ENCODE data around the gene TPM1.

The TPM1 gene

GRCh38 chr15:63057468-63058345 lies 15.2 kb downstream of the TPM1 start:
- no peak for ATAC-seq

- ATAC-seq: no peak
Measured at GRCh38 chr15:63059075-63059474, 16.5 kb downstream of the TPM1 start.

GRCh38 chr15:63059573-63060216 lies 17.1 kb downstream of the TPM1 start:
- no peak for ATAC-seq

- no peak for ATAC-seq
Measured at GRCh38 chr15:63060699-63061098, 18.2 kb downstream of the TPM1 start.

GRCh38 chr15:63061975-63062374 lies 19.4 kb downstream of the TPM1 start:
- ATAC-seq: no peak

- no peak for ATAC-seq
Measured at GRCh38 chr15:63063164-63063756, 20.7 kb downstream of the TPM1 start.

- no peak for ATAC-seq
Measured at GRCh38 chr15:63063877-63064409, 21.4 kb downstream of the TPM1 start.

- no peak for ATAC-seq
Measured at GRCh38 chr15:63065262-63066221, 23.0 kb downstream of the TPM1 start.

GRCh38 chr15:63066272-63066671 lies 23.7 kb downstream of the TPM1 start:
- ATAC-seq: no peak

- ATAC-seq: no peak
Measured at GRCh38 chr15:63067306-63067705, 24.8 kb downstream of the TPM1 start.

GRCh38 chr15:63067976-63068743 lies 25.6 kb downstream of the TPM1 start:
- ATAC-seq: no peak

GRCh38 chr15:63069616-63070090 lies 27.1 kb downstream of the TPM1 start:
- ATAC-seq: no peak

- no peak for ATAC-seq
Measured at GRCh38 chr15:63070681-63071129, 28.2 kb downstream of the TPM1 start.

- ATAC-seq: no peak
Measured at GRCh38 chr15:63071288-63071909, 28.9 kb downstream of the TPM1 start.

- ATAC-seq: no peak
Measured at GRCh38 chr15:63072023-63072650, 29.6 kb downstream of the TPM1 start.

GRCh38 chr15:63072809-63073277 lies 30.3 kb downstream of the TPM1 start:
- no peak for ATAC-seq

GRCh38 chr15:63073497-63074172 lies 31.1 kb downstream of the TPM1 start:
- no peak for ATAC-seq

- no peak for ATAC-seq
Measured at GRCh38 chr15:63075015-63075983, 32.8 kb downstream of the TPM1 start.
